ENCODE results near the gene RXFP3. TPM values are rescaled to one million over a fixed set of nuclear protein-coding genes. Genes with fewer than 3 reads are reported as not detected.
A peak's percentile ranks its signal among the peaks of the same experiment; 100 is the strongest.

RXFP3 gene
- total RNA-seq, 1 donor from 2014 or later = 0.18 TPM

DNA sequence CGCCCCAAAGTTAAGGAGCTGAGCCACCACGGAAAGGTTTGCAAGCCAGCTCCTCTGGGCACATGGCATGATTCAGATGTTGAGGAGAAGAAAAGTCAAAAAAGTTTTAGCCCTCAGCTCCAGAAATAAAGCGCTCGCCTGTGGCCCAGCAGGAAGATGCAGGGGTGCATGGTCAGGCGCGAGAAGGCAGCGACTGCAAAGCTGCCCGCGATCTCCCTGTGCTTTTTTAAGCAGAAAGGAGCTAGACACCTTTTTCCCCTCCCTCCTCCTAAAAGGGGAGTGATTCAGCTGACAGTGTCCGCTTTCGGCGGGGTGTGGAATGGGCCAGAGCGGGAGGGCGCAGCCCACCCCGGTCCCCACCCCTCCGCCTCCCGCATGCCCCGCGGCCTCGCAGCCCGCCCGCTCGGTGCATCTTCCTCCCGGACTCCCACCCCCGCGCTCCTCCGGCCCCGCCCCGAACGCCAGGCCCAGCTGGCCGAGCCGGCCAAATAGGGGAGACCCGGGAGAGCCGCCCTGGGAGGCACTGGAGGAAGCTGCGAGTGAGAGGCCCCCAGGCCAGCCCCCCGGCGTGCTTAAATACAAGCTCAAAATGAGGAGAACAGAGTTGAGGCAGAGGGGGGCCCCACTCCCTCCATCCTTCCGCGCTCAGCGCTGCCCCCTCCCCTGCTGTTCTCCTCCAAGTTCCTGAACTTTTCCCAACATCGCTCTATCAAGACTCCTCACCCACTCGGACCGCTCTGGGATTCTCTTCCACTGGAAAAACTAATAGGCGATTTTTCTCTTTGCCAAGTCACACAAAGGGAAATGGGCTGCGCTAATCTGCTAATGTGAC is 44.2 kb upstream of the RXFP3 start, which contains the start of gene ADAMTS12:
ADAMTS12 (minus strand) TSS at position 203 of the 832 bp plus-strand sequence; CDS start at position 69, 134 bp downstream.
- Mint-ChIP-seq H3K4me1 (ENCODE audit: unreplicated experiment) (peaks cover 16% of the 10 kb centered on the region), H3K27ac (ENCODE audit: unreplicated experiment) (no peak within 1 kb of the TSS), H3K36me3 (ENCODE audit: low read depth, unreplicated experiment) (no peaks in the 10 kb centered on the region), H3K27me3 (ENCODE audit: unreplicated experiment) (peaks cover 8% of the 10 kb centered on the region), H3K9me3 (ENCODE audit: unreplicated experiment) (no peaks in the 10 kb centered on the region), H3K4me3 (ENCODE audit: unreplicated experiment) (peak within 1 kb of the TSS; percentile 88)
- TF ChIP-seq, protein P1, sequence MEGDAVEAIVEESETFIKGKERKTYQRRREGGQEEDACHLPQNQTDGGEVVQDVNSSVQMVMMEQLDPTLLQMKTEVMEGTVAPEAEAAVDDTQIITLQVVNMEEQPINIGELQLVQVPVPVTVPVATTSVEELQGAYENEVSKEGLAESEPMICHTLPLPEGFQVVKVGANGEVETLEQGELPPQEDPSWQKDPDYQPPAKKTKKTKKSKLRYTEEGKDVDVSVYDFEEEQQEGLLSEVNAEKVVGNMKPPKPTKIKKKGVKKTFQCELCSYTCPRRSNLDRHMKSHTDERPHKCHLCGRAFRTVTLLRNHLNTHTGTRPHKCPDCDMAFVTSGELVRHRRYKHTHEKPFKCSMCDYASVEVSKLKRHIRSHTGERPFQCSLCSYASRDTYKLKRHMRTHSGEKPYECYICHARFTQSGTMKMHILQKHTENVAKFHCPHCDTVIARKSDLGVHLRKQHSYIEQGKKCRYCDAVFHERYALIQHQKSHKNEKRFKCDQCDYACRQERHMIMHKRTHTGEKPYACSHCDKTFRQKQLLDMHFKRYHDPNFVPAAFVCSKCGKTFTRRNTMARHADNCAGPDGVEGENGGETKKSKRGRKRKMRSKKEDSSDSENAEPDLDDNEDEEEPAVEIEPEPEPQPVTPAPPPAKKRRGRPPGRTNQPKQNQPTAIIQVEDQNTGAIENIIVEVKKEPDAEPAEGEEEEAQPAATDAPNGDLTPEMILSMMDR (IDR thresholded peaks at IDR 0.05; ENCODE audit: unreplicated experiment) = no peak
- peak; percentile 34 for DNase-seq (ENCODE audit: low spot score)

DNA sequence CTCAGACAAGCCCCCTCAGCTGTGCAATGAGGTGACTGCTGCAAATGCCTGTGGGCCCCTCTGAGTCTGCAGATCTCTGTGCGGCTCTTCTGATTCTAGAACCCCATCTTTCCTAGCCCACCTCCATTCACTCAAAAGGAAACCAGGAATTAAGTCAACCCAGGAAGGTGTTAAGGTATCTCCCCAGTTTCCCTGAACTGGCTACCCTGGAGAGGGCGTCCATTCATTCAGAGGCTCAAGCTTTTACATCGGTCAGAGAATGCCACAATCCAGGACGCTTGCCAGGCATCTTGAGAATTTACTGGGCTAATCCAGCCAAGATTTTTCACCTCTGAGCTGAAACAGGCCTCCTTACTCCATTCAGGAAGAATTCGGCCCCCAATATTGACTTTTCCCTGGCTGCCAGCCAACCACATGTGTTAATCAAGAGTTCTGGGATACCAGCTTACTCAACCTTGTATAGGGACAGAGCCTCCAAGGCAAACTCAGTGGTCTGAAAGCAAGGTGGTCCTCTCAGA is 43.5 kb upstream of the RXFP3 start:
- peaks cover 16% of the 10 kb centered on the region for H3K4me1 Mint-ChIP-seq (ENCODE audit: unreplicated experiment)
- peak overlapping the region; percentile 87 for H3K4me3 Mint-ChIP-seq (ENCODE audit: unreplicated experiment)
- H3K36me3 Mint-ChIP-seq (ENCODE audit: low read depth, unreplicated experiment) = no peaks in the 10 kb centered on the region
- H3K9me3 Mint-ChIP-seq (ENCODE audit: unreplicated experiment) = no peaks in the 10 kb centered on the region
- H3K27me3 Mint-ChIP-seq (ENCODE audit: unreplicated experiment) = peaks cover 8% of the 10 kb centered on the region
- no peak for DNase-seq (ENCODE audit: low spot score)
- TF ChIP-seq, protein P1 (IDR thresholded peaks at IDR 0.05; ENCODE audit: unreplicated experiment) = no peak
- no peak overlapping the region for H3K27ac Mint-ChIP-seq (ENCODE audit: unreplicated experiment)

DNA sequence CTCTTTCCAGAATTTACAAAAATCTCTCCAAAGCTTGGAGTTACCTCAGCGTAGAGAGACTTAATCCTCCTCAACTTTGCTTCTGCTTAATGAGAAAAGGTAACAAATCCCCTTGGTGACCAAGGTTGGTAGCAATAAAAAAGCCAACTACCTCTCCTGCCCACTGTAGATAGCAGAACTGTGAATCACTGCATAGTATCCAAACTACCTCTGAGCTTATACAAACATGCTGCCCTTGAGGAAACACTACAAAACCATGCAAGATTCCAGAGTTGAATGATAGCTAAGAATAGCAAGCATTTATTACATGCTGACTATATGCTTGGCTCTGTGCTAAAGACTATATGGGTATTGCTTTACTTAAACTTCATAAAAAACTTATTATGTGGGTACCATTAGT is 41.6 kb upstream of the RXFP3 start:
- Mint-ChIP-seq H3K27ac (ENCODE audit: unreplicated experiment) (no peak overlapping the region), H3K4me3 (ENCODE audit: unreplicated experiment) (no peak overlapping the region)
- TF ChIP-seq, protein P1 (IDR thresholded peaks at IDR 0.05; ENCODE audit: unreplicated experiment) = no peak

DNA sequence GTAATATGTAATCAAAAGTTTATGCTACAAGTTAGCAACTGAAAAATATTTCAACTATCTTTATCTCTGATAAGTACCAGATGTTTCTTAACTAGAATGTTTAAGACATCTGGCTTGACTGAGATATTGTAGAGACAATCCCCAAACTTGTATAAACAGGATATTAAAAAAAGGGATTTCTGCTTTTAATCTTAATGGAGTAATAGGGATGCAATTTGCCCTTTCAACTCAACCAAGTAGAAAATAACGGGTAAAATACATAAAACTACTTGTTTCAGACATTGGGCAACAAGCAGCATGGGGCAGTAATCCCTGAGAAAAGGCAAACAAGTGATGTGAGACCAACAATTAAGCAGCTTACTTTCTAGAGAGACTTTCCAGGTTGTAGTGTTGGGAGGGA is 35.0 kb upstream of the RXFP3 start:
- Mint-ChIP-seq H3K9me3 (ENCODE audit: unreplicated experiment) (no peaks in the 10 kb centered on the region), H3K27ac (ENCODE audit: unreplicated experiment) (no peak overlapping the region), H3K4me3 (ENCODE audit: unreplicated experiment) (no peak overlapping the region), H3K27me3 (ENCODE audit: unreplicated experiment) (no peaks in the 10 kb centered on the region), H3K4me1 (ENCODE audit: unreplicated experiment) (no peaks in the 10 kb centered on the region), H3K36me3 (ENCODE audit: low read depth, unreplicated experiment) (no peaks in the 10 kb centered on the region)
- DNase-seq (ENCODE audit: low spot score) = no peak
- TF ChIP-seq, protein P1 (IDR thresholded peaks at IDR 0.05; ENCODE audit: unreplicated experiment) = no peak

More for the DNA sequence above, 41.6 kb upstream of the RXFP3 start:
- peaks cover 8% of the 10 kb centered on the region for H3K27me3 Mint-ChIP-seq (ENCODE audit: unreplicated experiment)
- DNase-seq (ENCODE audit: low spot score) = no peak
- peaks cover 16% of the 10 kb centered on the region for H3K4me1 Mint-ChIP-seq (ENCODE audit: unreplicated experiment)
- no peaks in the 10 kb centered on the region for H3K9me3 Mint-ChIP-seq (ENCODE audit: unreplicated experiment)
- no peaks in the 10 kb centered on the region for H3K36me3 Mint-ChIP-seq (ENCODE audit: low read depth, unreplicated experiment)

DNA sequence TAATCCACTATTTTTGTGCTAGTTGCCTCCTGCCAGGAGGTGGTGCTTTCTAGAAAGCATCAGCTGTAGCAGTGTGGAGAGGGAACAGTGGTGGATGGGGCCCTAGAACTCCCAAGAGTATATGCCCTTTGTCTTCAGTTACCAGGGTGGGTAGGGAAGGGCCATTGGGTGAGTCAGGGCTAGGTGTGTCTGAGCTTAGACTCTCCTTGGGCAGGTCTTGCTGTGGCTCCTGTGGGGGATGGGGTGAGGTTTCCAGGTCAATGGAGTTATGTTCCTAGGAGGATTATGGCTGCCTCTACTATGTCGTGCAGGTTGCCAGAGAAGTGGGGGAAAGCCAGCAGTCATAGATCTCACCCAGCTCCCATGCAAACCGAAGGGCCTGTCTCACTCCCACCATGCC is 33.1 kb upstream of the RXFP3 start:
- Mint-ChIP-seq H3K9me3 (ENCODE audit: unreplicated experiment) (no peaks in the 10 kb centered on the region), H3K27me3 (ENCODE audit: unreplicated experiment) (no peaks in the 10 kb centered on the region), H3K4me1 (ENCODE audit: unreplicated experiment) (no peaks in the 10 kb centered on the region), H3K27ac (ENCODE audit: unreplicated experiment) (no peak overlapping the region), H3K4me3 (ENCODE audit: unreplicated experiment) (no peak overlapping the region), H3K36me3 (ENCODE audit: low read depth, unreplicated experiment) (peaks cover 4% of the 10 kb centered on the region)
- TF ChIP-seq, protein P1 (IDR thresholded peaks at IDR 0.05; ENCODE audit: unreplicated experiment) = no peak
- no peak for DNase-seq (ENCODE audit: low spot score)
